GM12878 (cell line): Measurements from ENCODE around the gene CCDC127. TPM values are rescaled to one million over a fixed set of nuclear protein-coding genes. Genes with fewer than 3 reads are reported as not detected.

Experiments
- ATF7 ChIP-seq: fragments of 450-650 bp; IDR thresholded peaks from 2 replicates; pipeline ENCODE4 v1.6.1; 2016; ENCODE audit warnings: low read depth, mild to moderate bottlenecking
- BCLAF1 ChIP-seq: fragments of 450-650 bp; IDR thresholded peaks from 2 replicates; pipeline ENCODE4 v1.6.1; 2017; ENCODE audit warnings: antibody characterized with exemption, mild to moderate bottlenecking, moderate library complexity
- CTCF ChIP-seq, 3 experiments: IDR thresholded peaks in 2 of 3; conservative IDR thresholded peaks in 1 of 3; 2 replicates each; pipeline ENCODE4 v1.5.1; 2011; ENCODE audit warnings: low read depth in 3 of 3, low read length in 3 of 3, mild to moderate bottlenecking in 3 of 3, control low read depth in 2 of 3, moderate library complexity in 2 of 3, inconsistent platforms in 1 of 3, mixed read lengths in 1 of 3; ENCODE audit not compliant: control insufficient read depth in 2 of 3, insufficient read depth in 1 of 3; ENCODE audit errors: extremely low read depth in 1 of 3
- CUX1 ChIP-seq: IDR thresholded peaks from 2 replicates; pipeline ENCODE4 v1.6.1; 2012; ENCODE audit warnings: improper control_type of control experiment, low read depth, low read length; ENCODE audit not compliant: insufficient replicate concordance
- E2F4 ChIP-seq: IDR thresholded peaks from 2 replicates; pipeline ENCODE4 v1.6.1; 2012; ENCODE audit warnings: low read depth, low read length, improper control_type of control experiment
- GABPA ChIP-seq: IDR thresholded peaks from 2 replicates; pipeline ENCODE4 v1.6.1; 2014; ENCODE audit warnings: antibody characterized with exemption, low read depth, mild to moderate bottlenecking, inconsistent platforms
- MEF2B ChIP-seq: fragments of 450-650 bp; IDR thresholded peaks from 2 replicates; pipeline ENCODE4 v1.6.1; 2018; ENCODE audit warnings: mild to moderate bottlenecking, moderate library complexity; ENCODE audit not compliant: partially characterized antibody, poor library complexity, severe bottlenecking
- polyA plus RNA-seq, 11 experiments: library from polyadenylated mRNA; depleted of rRNA in 4 of 11; unstranded in 6 of 11; stranded (reverse) in 5 of 11; fragments of >200 nt; fragmentation: Nextera tagmentation in 4 of 11; fragmentation: Illumina TruSeq in 1 of 11; extraction: Ambion mirVana in 4 of 11; extraction: Trizol in 1 of 11; gene quantifications; 1 replicate in 1 of 11; 2 replicates in 10 of 11; pipeline versions ENCODE4 v1.2.1 to v1.2.3, GENCODE V29; 2011 to 2016; ENCODE audit warnings: inconsistent platforms in 2 of 11, missing spikeins in 2 of 11, low read depth in 1 of 11
- total RNA-seq, 4 experiments: library from RNA; depleted of rRNA in 3 of 4; stranded (reverse); fragments of >200 nt in 3 of 4; fragmentation: Illumina TruSeq in 1 of 4; extraction: Trizol in 1 of 4; gene quantifications; 2 replicates each; pipeline versions ENCODE4 v1.2.1 to v1.2.3, GENCODE V29; 2013 to 2021

CCDC127 gene
- total and polyA plus RNA-seq, 10 of the 15 experiments (the other 5 are each of a cell fraction or from before 2014, with no cell fraction given): 1.9 to 6.9 (median 2.9) TPM

- no peak for TF ChIP-seq E2F4
- TF ChIP-seq CUX1: no peak
- TF ChIP-seq GABPA: no peak
- TF ChIP-seq MEF2B: no peak
- no peak for TF ChIP-seq CTCF (IDR thresholded peaks at IDR 0.05 in 2 of 3, conservative IDR thresholded peaks at IDR 0.05 in 1 of 3; ENCODE audit: control insufficient read depth in 2 of 3, extremely low read depth in 1 of 3, insufficient read depth in 1 of 3, low read depth in 3 of 3, low read length in 3 of 3)
- TF ChIP-seq BCLAF1: no peak
- TF ChIP-seq ATF7: no peak
Observed at GRCh38 chr5:201672-202071, 16.3 kb downstream of the CCDC127 start (continued).
